ENCODE measurements around the gene AP5B1.
"Not testable (repeated sequence)": the region's sequence is repeated elsewhere in the genome, so short reads cannot be mapped to it uniquely, and the experiment has no call there.

Gene AP5B1

DNA sequence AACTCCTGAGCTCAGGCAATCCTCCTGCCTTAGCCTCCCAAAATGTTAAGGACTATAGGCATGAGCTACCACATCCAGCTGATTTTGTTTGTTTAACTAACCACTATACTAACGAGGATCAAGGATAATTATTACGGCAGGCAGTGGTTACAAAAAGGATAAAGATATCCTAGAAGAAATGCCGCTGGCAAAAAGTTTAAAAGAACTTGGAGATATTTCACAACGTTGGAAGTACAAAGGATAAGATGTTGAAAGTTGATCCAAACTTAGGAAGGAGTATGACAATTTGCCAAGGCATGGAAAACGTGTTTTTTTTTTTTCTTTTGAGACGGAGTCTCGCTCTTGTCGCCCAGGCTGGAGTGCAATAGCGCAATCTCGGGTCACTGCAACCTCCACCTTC lies 13.4 kb downstream of the AP5B1 start:
- in situ Hi-C loops (cut with MboI; ENCODE audit: low pct_unique_long_range_greater_than_20kb, low sequenced_read_pairs, unreplicated experiment): no loop called here
- TF ChIP-seq, protein P1, sequence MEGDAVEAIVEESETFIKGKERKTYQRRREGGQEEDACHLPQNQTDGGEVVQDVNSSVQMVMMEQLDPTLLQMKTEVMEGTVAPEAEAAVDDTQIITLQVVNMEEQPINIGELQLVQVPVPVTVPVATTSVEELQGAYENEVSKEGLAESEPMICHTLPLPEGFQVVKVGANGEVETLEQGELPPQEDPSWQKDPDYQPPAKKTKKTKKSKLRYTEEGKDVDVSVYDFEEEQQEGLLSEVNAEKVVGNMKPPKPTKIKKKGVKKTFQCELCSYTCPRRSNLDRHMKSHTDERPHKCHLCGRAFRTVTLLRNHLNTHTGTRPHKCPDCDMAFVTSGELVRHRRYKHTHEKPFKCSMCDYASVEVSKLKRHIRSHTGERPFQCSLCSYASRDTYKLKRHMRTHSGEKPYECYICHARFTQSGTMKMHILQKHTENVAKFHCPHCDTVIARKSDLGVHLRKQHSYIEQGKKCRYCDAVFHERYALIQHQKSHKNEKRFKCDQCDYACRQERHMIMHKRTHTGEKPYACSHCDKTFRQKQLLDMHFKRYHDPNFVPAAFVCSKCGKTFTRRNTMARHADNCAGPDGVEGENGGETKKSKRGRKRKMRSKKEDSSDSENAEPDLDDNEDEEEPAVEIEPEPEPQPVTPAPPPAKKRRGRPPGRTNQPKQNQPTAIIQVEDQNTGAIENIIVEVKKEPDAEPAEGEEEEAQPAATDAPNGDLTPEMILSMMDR (IDR thresholded peaks at IDR 0.05; ENCODE audit: extremely low read depth, insufficient read depth, missing control alignments): no peak
- DNase-seq (ENCODE audit: low spot score): no peak

DNA sequence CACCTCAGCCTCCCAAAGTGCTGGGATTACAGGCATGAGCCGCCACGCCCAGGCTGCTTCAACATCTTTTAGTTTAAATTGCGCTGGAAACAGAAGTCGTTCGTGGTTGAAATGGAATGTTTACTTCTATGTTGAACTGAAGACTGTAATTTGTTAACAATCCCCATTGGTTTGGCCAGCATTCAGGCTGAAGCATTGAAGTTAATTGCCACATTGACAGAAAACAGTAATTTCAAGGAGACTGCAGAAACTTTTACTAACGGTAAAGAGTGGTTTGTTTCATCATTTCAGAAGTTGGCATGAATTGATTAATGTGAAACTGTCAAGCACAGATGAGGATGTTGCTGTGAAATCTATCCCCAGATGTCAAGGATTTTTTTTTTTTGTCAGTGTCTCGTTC lies 14.2 kb downstream of the AP5B1 start:
- DNase-seq (ENCODE audit: low spot score): no peak
- in situ Hi-C loops (cut with MboI; ENCODE audit: low pct_unique_long_range_greater_than_20kb, low sequenced_read_pairs, unreplicated experiment): no loop called here
- TF ChIP-seq, protein P1 (IDR thresholded peaks at IDR 0.05; ENCODE audit: extremely low read depth, insufficient read depth, missing control alignments): no peak

DNA sequence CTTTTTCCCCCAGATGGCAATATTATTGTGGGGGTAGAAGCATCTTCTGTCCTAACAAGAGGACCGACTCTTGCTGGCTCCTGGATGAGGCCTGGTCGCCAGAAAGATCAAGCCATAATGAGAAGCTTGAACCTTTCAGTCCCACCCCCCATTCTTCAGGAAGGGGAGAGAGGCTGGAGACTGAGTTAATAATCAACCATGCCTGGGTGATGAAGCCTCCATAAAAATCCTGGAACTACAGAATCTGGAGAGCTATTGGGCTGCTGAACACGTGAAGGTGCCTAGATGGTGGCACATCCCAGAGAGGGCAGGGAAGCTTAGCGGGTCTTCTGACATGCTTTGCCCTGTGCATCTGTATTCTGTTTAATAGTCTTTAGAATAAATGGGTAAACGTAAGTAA lies 16.3 kb downstream of the AP5B1 start:
- TF ChIP-seq, protein P1 (IDR thresholded peaks at IDR 0.05; ENCODE audit: extremely low read depth, insufficient read depth, missing control alignments): no peak
- in situ Hi-C loops (cut with MboI; ENCODE audit: low pct_unique_long_range_greater_than_20kb, low sequenced_read_pairs, unreplicated experiment): no loop called here
- DNase-seq (ENCODE audit: low spot score): no peak

DNA sequence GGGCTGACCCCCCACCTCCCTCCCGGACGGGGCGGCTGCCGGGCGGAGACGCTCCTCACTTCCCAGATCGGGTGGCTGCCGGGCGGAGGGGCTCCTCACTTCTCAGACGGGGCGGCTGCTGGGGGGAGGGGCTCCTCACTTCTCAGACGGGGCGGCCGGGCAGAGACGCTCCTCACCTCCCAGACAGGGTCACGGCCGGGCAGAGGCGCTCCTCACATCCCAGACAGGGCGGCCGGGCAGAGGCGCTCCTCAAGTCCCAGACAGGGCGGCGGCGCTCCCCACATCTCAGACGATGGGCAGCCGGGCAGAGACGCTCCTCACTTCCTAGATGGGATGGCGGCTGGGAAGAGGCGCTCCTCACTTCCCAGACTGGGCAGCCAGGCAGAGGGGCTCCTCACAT lies 18.0 kb downstream of the AP5B1 start:
- DNase-seq (ENCODE audit: low spot score); in situ Hi-C loops (cut with MboI; ENCODE audit: low pct_unique_long_range_greater_than_20kb, low sequenced_read_pairs, unreplicated experiment): not testable (repeated sequence)

DNA sequence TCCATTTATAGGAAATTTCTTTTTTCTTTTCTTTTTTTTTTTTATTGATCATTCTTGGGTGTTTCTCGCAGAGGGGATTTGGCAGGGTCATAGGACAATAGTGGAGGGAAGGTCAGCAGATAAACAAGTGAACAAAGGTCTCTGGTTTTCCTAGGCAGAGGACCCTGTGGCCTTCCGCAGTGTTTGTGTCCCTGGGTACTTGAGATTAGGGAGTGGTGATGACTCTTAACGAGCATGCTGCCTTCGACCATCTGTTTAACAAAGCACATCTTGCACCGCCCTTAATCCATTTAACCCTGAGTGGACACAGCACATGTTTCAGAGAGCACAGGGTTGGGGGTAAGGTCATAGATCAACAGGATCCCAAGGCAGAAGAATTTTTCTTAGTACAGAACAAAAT lies 18.6 kb downstream of the AP5B1 start:
- in situ Hi-C loops (cut with MboI; ENCODE audit: low pct_unique_long_range_greater_than_20kb, low sequenced_read_pairs, unreplicated experiment); DNase-seq (ENCODE audit: low spot score): not testable (repeated sequence)

DNA sequence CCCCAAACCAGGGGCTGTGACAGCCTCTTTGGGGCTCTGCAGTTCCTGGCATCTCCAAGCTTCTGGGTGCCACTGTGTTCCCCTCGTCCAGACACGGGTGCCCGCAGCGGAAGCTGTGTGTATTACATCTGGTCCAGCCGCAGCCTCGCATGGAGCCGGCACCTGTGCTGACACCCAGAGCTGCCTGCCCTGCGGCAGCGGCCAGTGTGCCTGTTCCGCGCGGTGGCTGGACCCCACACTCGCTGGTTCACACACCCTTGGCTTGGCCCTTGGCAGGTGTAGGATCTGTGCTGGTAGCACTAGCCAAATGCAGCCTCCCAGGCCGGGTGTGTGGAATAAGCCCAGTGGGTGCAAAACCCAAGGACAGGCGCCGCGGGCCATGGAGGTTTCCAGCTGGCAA lies 35.7 kb downstream of the AP5B1 start:
- TF ChIP-seq, protein P1 (IDR thresholded peaks at IDR 0.05; ENCODE audit: extremely low read depth, insufficient read depth, missing control alignments): no peak
- in situ Hi-C loops (cut with MboI; ENCODE audit: low pct_unique_long_range_greater_than_20kb, low sequenced_read_pairs, unreplicated experiment): no loop called here
- no peak for DNase-seq (ENCODE audit: low spot score)

DNA sequence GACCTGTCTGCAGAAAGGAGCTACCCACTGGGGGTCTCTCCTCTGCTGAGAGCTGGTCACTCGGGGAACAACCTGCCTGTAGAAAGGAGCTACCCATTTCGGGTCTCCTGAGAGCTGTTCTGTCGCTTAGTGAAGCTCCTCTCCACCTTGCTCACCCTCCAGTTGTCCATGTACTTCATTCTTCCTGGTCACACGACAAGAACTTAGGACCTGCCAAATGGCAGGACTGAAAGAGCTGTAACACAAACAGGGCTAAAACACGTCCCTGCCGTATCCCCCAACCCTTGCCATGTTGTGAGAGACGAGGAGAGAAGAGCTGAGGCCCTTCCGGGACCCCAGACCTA lies 36.1 kb downstream of the AP5B1 start:
- TF ChIP-seq, protein P1 (IDR thresholded peaks at IDR 0.05; ENCODE audit: extremely low read depth, insufficient read depth, missing control alignments): no peak
- no peak for DNase-seq (ENCODE audit: low spot score)
- in situ Hi-C loops (cut with MboI; ENCODE audit: low pct_unique_long_range_greater_than_20kb, low sequenced_read_pairs, unreplicated experiment): no loop called here

DNA sequence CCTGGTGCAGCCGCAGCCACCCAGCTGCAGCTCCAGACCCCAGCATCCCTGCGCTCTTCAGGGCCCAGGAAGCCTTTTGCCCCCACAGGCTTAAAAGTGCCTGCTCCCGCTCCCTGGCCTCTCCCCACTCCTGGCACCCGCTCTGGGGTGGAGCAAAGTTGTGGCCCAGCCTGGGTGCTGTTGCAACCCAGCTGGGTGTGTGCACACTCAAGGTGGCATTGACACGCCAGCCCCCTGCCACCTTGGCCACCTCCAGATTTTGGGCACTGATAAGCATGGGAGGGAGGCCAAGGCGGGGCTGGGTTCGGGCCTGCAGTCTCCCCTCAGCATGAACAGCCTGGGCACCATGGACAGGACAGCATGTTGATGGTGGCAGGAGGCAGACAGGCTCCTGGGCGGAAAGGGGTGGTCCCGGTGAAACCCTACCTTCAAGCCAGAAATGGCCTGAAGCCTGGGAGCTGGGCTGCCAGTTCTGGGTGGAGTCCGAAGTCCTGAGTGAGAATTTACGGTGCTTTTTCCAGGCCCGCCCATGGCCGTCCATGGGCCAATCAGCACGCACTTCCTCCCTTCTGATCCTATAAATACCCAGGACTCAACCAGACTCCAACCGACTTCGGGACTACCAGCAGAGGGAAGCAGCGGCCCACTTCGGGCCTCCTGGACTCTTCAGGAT lies 36.6 kb downstream of the AP5B1 start:
- no peak for DNase-seq (ENCODE audit: low spot score)
- in situ Hi-C loops (cut with MboI; ENCODE audit: low pct_unique_long_range_greater_than_20kb, low sequenced_read_pairs, unreplicated experiment): no loop called here
- TF ChIP-seq, protein P1 (IDR thresholded peaks at IDR 0.05; ENCODE audit: extremely low read depth, insufficient read depth, missing control alignments): no peak

Measured in GM13977 (cell line).